T-helper 2 cell treated with Interferon-gamma antibody and Interleukin-4, amounts not matched to agents 100 ng/mL and 5 ng/mL, for 36 hours (primary cell): ENCODE data around the gene MASTL. TPM values are rescaled to one million over a fixed set of nuclear protein-coding genes. Genes with fewer than 3 reads are reported as not detected.

Experiments used
- intact Hi-C: fragments of 100-400 bp; cut with micrococcal nuclease; formaldehyde crosslinking; loops from one replicate; pipeline ENCODE4 v1.15.1; 2023
- total RNA-seq: library from RNA; stranded (reverse); gene quantifications from 2 replicates; pipeline ENCODE4 v1.2.3, GENCODE V29; 2022

The MASTL gene
- total RNA-seq, 1 donor from 2014 or later = 30.2 TPM

DNA sequence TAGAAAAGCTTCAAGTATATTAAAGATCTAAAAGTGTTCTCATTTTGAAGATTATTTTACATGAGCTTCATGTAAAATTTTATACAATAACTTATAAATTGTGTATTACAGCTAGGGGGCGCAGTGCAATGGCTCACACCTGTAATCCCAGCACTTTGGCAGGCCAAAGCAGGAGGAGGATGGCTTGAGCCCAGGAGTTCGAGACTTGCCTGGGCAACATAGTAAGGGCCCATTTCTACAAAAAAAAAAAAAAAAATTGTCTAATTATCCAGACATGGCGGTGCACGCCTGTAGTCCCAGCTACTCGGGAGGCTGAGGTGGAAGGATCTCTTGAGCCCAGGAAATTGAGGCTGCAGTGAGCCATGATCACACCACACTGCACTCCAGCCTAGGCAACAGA, 68.8 kb downstream of the MASTL start:
- intact Hi-C loops = loop anchor here (1.0 kb wide), 1 partner anchor 136 kb away; no protein-coding TSS in a partner anchor

DNA sequence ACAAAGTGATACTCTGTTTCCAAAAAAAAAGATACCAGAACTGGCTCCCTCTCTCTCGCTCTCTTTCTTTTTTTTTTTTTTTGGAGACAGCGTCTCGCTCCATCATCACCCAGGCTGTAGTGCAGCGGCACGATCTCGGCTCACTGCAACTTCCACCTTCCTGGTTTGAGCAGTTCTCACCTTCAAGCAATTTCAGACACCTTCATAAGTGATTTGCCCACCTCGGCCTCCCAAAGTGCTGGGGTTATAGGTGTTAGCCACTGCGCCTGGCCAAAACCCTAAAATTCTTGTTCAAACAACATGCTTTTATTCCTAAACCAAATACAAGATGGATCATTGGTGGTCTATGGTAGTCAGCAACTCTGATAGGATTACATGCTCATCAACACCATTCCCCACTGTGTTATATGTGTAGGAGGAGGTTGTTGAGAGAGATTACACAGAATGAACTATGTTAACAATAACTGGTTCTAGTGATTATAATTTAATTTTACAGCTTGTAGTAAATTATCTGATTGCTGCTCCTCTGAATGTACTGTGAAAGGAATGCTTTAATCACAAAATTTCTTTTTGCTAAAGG, 69.9 kb downstream of the MASTL start:
- intact Hi-C loops = no loop called here

DNA sequence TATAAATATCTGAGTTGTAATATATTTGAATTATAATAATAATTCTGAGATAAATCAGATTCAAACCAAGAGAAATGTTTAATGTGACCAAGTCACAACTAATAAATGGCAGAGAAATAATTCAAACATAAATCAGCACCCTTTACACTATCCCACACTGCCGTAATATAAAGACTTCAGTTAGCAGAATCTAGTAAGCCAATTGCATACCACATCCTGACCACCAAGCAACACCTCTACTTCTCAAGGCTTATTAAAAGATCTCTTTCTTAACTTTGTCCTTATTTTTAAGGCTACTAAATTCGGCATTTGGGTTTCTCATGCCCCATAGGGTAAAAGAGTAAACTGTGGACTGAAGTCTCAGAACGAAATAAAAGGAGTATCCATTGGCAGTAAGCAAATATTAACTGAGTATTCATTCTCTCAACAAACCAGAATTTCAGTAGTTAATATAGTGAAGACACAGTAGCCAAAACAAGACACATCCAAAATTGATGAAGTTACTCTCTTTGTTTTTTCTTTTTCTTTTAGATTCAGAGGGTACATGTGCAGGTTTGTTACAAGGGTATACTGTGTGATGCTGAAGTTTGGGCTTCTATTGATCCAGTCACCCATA, 70.6 kb downstream of the MASTL start:
- intact Hi-C loops = no loop called here

DNA sequence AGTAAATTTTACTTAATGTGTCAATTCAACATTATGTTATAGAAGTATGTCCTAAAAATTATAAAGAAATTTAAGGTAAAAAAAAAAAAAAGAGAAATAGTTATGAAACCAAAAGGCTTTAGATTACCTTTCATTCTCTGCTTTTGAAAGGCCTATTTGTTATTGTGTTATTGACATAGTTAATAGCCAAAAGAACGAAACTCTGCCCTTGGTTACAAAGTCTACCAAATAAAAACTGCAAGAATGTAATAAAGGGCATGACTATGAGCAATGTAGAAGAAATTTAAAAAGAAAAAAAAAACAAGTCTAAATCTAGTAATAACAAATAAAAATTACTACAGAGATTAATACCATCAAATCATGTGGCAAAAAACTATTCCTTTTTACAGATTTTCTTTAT, 74.9 kb downstream of the MASTL start:
- intact Hi-C loops = no loop called here

DNA sequence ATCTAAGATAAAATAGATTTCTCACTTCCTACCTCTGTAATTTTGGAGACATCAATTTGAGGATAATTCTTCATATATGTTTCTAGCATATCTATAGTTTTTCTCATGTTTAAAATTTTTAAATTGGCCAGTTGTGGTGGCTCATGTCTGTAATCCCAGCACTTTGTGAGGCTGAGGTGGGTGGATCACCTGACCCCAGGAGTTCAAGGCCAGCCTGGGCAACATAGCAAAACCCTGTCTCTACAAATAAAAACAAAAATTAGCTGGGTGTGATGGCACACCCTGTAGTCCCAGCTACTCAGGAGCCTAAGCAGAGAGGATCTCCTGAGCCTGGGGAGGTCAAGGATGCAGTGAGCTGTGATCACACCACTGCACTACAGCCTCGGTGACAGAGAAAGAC, 80.6 kb downstream of the MASTL start:
- intact Hi-C loops = no loop called here

Other genes starting within 250 kb of the MASTL start
- gene ANKRD26, start 54.9 kb upstream of the MASTL start, total RNA-seq = 6.9 and 8.1 TPM in 2 replicates
- 124 and 126 TPM in 2 replicates for gene YME1L1, start 968 bp upstream of the MASTL start, total RNA-seq
- 19.5 and 19.7 TPM in 2 replicates for gene ACBD5, start 85.4 kb downstream of the MASTL start, total RNA-seq